D721Med (cell line): ENCODE results near the gene ARRDC3.
"Not testable (repeated sequence)": the region's sequence is repeated elsewhere in the genome, so short reads cannot be mapped to it uniquely, and the experiment has no call there.

Experiments
- DNase-seq: peaks from one replicate; pipeline ENCODE4 v3.0.0; 2011; ENCODE audit warnings: low spot score; ENCODE audit not compliant: insufficient read length
- FAIRE-seq: peaks from 2 replicates; lab custom pipeline; 2011; peaks lifted over from hg19 to GRCh38; lab: Jason Lieb, UNC
- TF ChIP-seq, protein P1 (sequence below): IDR thresholded peaks from 2 replicates; pipeline ENCODE4 v1.5.1; 2012; ENCODE audit warnings: mild to moderate bottlenecking, control low read depth; ENCODE audit not compliant: insufficient read depth; ENCODE audit errors: missing control alignments

Gene ARRDC3

DNA sequence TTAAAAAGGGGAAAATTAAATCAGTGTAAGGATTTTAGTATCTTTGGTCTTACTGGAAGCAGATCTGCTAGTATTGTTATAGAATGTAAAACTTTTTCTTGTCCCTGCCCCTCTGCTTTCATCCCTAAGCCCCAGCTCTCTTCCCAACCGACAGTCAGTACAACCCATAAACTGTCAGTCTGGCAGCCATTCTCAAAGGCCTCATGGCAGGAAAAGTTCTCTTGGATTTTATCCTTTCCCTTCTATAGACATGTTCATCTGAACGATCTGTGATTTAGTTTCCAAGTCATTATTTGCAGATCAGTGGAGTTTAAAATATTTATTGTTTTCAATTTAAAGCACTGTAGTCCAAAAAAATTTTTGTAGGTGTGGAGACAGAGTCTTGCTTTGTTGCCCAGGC, 39.2 kb downstream of the ARRDC3 start:
- no peak for DNase-seq
- TF ChIP-seq, protein P1, sequence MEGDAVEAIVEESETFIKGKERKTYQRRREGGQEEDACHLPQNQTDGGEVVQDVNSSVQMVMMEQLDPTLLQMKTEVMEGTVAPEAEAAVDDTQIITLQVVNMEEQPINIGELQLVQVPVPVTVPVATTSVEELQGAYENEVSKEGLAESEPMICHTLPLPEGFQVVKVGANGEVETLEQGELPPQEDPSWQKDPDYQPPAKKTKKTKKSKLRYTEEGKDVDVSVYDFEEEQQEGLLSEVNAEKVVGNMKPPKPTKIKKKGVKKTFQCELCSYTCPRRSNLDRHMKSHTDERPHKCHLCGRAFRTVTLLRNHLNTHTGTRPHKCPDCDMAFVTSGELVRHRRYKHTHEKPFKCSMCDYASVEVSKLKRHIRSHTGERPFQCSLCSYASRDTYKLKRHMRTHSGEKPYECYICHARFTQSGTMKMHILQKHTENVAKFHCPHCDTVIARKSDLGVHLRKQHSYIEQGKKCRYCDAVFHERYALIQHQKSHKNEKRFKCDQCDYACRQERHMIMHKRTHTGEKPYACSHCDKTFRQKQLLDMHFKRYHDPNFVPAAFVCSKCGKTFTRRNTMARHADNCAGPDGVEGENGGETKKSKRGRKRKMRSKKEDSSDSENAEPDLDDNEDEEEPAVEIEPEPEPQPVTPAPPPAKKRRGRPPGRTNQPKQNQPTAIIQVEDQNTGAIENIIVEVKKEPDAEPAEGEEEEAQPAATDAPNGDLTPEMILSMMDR = no peak
- FAIRE-seq = no peak

DNA sequence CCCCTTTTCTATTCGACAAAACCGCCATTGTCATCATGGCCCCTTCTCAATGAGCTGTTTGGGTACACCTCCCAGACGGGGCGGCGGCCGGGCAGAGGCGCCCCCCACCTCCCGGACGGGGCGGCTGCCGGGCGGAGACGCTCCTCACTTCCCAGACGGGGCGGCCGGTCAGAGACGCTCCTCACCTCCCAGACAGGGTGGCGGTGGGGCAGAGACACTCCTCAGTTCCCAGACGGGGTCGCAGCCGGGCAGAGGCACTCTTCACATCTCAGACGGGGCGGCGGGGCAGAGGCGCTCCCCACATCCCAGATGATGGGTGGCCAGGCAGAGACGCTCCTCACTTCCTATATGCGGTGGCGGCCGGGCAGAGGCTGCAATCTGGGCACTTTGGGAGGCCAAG, 40.2 kb downstream of the ARRDC3 start:
- DNase-seq, FAIRE-seq: not testable (repeated sequence)

DNA sequence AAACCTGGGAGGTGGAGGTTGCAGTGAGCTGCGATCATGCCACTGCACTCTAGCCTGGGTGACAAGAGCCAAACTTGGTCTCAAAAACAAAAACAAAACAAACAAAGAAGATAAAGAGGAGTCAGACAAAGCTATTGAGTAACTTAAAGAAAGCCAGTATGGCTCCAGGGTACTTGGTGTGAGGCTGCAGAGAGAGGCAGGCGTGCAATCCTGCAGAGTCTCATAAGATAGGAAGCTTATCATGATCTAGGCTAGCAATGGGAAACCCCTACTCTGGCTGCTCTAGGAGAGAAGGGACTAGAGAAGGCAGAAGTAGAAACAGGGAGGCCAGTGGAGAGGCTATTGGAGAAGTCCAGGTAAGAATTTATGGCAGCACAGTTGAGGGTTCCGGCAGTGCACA, 42.0 kb downstream of the ARRDC3 start:
- TF ChIP-seq, protein P1 = no peak
- DNase-seq = no peak
- FAIRE-seq = no peak

DNA sequence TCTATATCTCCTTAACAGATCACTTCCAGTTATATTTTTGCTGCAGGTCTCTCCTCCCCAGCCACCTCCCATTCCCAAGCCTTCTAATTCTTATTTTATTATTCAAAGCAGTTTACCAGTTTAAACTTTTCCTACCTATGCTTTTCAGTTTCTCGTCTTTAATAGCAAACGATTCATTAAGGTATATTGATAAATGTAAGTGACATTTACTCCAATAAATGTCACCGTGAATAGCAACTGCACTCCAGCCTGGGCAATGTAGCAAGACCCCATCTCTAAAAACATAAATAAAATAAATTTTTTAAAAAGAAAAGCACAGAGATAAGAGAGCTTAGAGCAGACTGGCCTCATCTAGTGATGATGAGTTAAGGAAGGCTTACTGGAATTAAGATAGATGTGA, 42.6 kb downstream of the ARRDC3 start:
- no peak for DNase-seq
- TF ChIP-seq, protein P1 = no peak
- no peak for FAIRE-seq

DNA sequence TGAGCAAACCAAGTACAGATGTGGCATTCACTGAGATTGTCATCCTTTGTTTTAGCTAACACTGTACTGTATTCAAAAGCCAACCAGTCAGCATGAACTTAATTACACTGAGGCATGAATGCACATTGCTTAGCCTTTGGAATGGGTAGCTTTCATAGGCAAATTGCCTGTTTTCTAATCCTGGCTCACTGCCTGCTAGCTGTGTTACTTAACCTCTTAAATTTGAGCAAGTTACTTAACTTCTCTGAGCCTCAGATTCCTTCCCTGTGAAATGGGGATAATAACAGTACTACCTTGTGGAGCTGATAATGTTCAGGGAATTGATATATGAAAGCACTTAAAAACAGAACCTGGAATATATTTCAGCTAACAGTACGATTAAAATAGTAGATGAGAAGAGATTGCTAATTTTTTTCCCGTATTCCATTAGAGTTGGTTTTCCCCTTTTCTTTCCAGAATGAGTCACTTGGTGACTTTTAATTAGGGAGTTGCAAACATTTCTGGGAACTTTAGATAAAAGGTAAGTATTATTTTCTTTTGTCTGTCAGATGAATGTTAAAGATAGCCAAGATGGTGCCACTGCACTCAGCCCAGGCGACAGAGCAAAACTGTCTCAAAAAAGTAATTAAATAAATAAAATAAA, 43.9 kb downstream of the ARRDC3 start:
- DNase-seq (no peak), FAIRE-seq (no peak)
- TF ChIP-seq, protein P1 = no peak

DNA sequence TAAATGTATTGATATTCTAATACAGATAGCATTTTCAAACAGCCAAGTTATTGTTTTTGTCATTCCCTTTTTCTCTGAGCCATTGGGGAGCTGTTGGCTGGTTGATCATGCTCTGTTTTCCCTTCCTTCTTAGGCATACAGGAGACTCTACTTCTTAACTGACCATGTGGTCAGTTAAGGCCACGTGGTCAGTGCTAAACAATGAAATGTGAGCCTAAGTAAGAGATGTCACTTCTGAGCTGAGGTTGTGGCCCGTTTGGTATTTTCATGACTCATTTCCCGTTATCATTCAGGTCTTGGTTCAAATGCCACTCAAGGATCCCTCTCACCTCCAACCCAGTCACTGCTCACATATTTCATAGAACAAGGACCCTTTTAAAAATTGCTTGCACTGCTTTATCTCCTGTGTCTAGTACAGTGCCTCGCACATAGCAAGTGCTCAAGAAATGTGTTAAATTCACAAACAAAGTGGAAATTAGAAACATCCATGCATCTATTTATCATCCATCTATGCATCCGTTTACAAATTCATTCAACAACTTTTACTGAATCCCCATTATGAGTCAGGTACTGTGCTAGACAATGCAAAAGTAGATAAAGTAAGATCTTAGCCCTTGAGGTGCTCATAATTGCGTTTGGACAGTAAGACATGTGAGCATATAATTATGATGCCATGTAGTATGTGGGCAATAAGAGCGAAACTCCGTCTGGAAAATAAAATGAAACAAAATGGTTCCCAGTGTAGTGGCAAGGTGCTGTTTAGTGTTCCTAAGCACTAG, 50.7 kb downstream of the ARRDC3 start:
- DNase-seq (no peak), FAIRE-seq (no peak)
- TF ChIP-seq, protein P1 = no peak

DNA sequence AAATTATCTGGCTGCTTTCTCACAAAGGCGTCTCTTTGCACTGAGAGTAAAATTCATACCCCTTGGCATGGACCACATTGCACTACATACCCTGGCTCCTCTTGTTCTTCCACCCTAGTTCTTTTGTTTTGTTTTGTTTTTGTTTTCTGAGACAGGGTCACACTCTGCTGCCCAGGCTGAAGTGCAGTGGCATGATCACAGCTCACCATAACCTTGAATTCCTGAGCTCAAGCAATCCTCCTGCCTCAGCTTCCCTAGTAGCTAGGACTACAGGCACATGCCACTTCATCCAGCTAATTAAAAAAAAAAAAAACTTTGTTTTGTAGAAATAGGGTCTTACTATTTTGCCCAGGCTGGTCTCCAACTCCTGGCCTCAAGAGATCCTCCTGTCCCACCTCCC, 51.4 kb downstream of the ARRDC3 start:
- no peak for FAIRE-seq
- DNase-seq = no peak
- TF ChIP-seq, protein P1 = no peak
